DOHH2 (cell line): ENCODE measurements around the gene ALOX5.
"Not testable (repeated sequence)": the region's sequence is repeated elsewhere in the genome, so short reads cannot be mapped to it uniquely, and the experiment has no call there.

Experiments used
- H3F3A ChIP-seq: fragments of 200-600 bp; sonication (generic), shearing (Covaris generic); 2 replicates; pipeline ENCODE4 v1.6.0; 2016; ENCODE audit warnings: antibody characterized with exemption, mild to moderate bottlenecking; ENCODE audit not compliant: control insufficient read depth, insufficient read depth
- H3K27ac ChIP-seq: fragments of 200-600 bp; sonication (generic); 2 replicates; pipeline ENCODE4 v1.5.1; 2014; ENCODE audit warnings: low read depth, mild to moderate bottlenecking, low read length, moderate library complexity
- H3K27me3 ChIP-seq: fragments of 200-600 bp; sonication (generic); 2 replicates; pipeline ENCODE4 v1.6.1; 2014; ENCODE audit warnings: mild to moderate bottlenecking, low read length, mixed read lengths; ENCODE audit not compliant: control insufficient read depth
- H3K36me3 ChIP-seq: fragments of 200-600 bp; sonication (generic); 2 replicates; pipeline ENCODE4 v1.6.1; 2014; ENCODE audit warnings: mild to moderate bottlenecking, low read length, moderate library complexity, mixed read lengths; ENCODE audit not compliant: control insufficient read depth
- H3K4me1 ChIP-seq: fragments of 200-600 bp; sonication (generic); 2 replicates; pipeline ENCODE4 v1.6.1; 2014; ENCODE audit warnings: mild to moderate bottlenecking, low read length, mixed read lengths; ENCODE audit not compliant: control insufficient read depth
- H3K4me2 ChIP-seq: fragments of 200-600 bp; sonication (generic); 2 replicates; pipeline ENCODE4 v1.6.0; 2014; ENCODE audit warnings: mild to moderate bottlenecking, low read length, moderate library complexity
- H3K4me3 ChIP-seq: fragments of 200-600 bp; sonication (generic); 2 replicates; pipeline ENCODE4 v1.5.1; 2014; ENCODE audit warnings: mild to moderate bottlenecking, low read length, mixed read lengths
- H3K79me2 ChIP-seq: fragments of 200-600 bp; sonication (generic); 2 replicates; pipeline ENCODE4 v1.6.1; 2014; ENCODE audit warnings: mild to moderate bottlenecking, low read length, mixed read lengths; ENCODE audit not compliant: control insufficient read depth
- H3K9me2 ChIP-seq: fragments of 200-600 bp; sonication (generic); replicated peaks from 2 replicates; pipeline ENCODE4 v1.6.1; 2014; ENCODE audit warnings: mild to moderate bottlenecking, low read length, mixed read lengths; ENCODE audit not compliant: control insufficient read depth
- H3K9me3 ChIP-seq: fragments of 200-600 bp; sonication (generic); 2 replicates; pipeline ENCODE4 v1.6.1; 2014; ENCODE audit warnings: antibody characterized with exemption, low read length, mixed read lengths; ENCODE audit not compliant: control insufficient read depth, insufficient read depth
- H4K20me1 ChIP-seq: fragments of 200-600 bp; sonication (generic); 2 replicates; pipeline ENCODE4 v1.6.0; 2014; ENCODE audit warnings: low read depth, mild to moderate bottlenecking, antibody characterized with exemption, low read length, moderate library complexity; ENCODE audit not compliant: control insufficient read depth, insufficient read depth
- EZH2phosphoT487 ChIP-seq: fragments of 200-600 bp; sonication (generic); IDR thresholded peaks from 2 replicates; pipeline ENCODE4 v1.6.1; 2017; ENCODE audit warnings: borderline replicate concordance, mild to moderate bottlenecking, antibody characterized with exemption, low read length, moderate library complexity, mixed read lengths
- TF ChIP-seq, protein P1 (sequence below): fragments of 200-600 bp; sonication (generic); IDR thresholded peaks from one replicate; pipeline ENCODE4 v1.5.1; 2014; ENCODE audit warnings: antibody characterized with exemption, mild to moderate bottlenecking, low read depth, low read length; ENCODE audit not compliant: poor library complexity, severe bottlenecking

The ALOX5 gene

DNA sequence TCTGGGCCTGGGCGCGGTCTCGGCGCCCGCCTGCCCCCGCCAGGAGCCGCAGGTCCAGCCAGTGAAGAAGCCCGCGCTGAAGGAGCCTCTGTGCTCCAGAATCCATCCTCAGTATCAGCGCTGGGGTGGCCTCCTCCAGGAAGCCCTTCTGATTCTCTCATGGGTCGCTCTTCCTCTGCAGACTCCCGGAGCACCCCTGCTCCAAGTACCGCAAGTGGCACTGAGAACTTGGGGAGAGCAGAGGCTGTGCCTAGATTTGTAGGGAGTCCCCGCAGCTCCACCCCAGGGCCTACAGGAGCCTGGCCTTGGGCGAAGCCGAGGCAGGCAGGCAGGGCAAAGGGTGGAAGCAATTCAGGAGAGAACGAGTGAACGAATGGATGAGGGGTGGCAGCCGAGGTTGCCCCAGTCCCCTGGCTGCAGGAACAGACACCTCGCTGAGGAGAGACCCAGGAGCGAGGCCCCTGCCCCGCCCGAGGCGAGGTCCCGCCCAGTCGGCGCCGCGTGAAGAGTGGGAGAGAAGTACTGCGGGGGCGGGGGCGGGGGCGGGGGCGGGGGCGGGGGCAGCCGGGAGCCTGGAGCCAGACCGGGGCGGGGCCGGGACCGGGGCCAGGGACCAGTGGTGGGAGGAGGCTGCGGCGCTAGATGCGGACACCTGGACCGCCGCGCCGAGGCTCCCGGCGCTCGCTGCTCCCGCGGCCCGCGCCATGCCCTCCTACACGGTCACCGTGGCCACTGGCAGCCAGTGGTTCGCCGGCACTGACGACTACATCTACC is at the start of gene ALOX5:
Gene ALOX5 (plus strand): TSS at position 641 of the 774 bp plus-strand sequence. CDS start 64 bp downstream, at position 705.
- Histone ChIP-seq H3K9me3 (no peaks in the 10 kb centered on the region), H3K79me2 (peaks cover 88% of the 10 kb centered on the region), H3F3A (peaks cover 36% of the 10 kb centered on the region), H3K27ac (peak within 1 kb of the TSS; percentile 97), H4K20me1 (peaks cover 21% of the 10 kb centered on the region), H3K9me2 (no peaks in the 10 kb centered on the region), H3K4me2 (peak within 1 kb of the TSS; percentile 99), H3K36me3 (peaks cover 67% of the 10 kb centered on the region), H3K27me3 (no peaks in the 10 kb centered on the region), H3K4me3 (peak within 1 kb of the TSS; percentile 88), H3K4me1 (peaks cover 62% of the 10 kb centered on the region)
- TF ChIP-seq, protein P1, sequence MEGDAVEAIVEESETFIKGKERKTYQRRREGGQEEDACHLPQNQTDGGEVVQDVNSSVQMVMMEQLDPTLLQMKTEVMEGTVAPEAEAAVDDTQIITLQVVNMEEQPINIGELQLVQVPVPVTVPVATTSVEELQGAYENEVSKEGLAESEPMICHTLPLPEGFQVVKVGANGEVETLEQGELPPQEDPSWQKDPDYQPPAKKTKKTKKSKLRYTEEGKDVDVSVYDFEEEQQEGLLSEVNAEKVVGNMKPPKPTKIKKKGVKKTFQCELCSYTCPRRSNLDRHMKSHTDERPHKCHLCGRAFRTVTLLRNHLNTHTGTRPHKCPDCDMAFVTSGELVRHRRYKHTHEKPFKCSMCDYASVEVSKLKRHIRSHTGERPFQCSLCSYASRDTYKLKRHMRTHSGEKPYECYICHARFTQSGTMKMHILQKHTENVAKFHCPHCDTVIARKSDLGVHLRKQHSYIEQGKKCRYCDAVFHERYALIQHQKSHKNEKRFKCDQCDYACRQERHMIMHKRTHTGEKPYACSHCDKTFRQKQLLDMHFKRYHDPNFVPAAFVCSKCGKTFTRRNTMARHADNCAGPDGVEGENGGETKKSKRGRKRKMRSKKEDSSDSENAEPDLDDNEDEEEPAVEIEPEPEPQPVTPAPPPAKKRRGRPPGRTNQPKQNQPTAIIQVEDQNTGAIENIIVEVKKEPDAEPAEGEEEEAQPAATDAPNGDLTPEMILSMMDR: no peak

DNA sequence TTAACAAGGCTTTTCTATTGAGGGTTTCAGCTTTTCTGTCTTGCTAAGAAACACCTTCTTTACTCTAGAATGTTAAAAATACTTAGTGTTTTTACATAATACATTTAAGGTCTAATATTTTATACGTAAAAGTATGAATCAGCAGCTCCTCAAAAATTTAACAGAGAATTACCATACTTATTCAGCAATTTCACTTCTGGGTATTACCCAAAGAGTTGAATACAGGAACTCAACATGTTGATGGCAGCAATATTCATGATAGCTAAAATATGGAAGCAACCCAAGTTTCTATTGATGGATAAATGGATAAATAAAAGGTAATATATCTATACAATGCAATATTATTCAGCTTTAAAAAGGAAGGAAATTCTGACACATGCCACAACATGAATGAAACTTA is 48.9 kb upstream of the ALOX5 start:
- Histone ChIP-seq H3K4me1 (no peaks in the 10 kb centered on the region), H3K79me2 (no peaks in the 10 kb centered on the region), H3K9me3 (peaks cover 16% of the 10 kb centered on the region; the same call in 1 of the 2 replicates), H4K20me1 (no peaks in the 10 kb centered on the region), H3K27ac (no peak overlapping the region), H3K36me3 (peaks cover 9% of the 10 kb centered on the region), H3F3A (peaks cover 7% of the 10 kb centered on the region; the same call in 1 of the 2 replicates), H3K9me2 (no peaks in the 10 kb centered on the region), H3K27me3 (no peaks in the 10 kb centered on the region), H3K4me2 (no peak overlapping the region), H3K4me3 (no peak overlapping the region)
- TF ChIP-seq EZH2phosphoT487: no peak
- TF ChIP-seq, protein P1: no peak

DNA sequence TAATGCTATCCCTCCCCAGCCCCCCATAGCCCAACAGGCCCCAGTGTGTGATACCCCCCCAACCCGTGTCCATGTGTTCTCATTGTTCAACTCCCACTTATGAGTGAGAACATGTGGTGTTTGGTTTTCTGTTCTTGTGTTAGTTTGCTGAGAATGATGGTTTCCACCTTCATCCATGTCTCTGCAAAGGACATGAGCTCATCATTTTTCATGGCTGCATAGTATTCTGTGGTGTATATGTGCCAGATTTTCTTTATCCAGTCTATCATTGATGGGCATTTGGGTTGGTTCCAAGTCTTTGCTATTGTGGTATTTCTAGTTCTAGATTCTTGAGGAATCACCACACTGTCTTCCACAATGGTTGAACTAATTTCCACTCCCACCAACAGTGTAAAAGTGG is 47.2 kb upstream of the ALOX5 start:
- H3F3A ChIP-seq, H3K36me3 ChIP-seq, H3K4me2 ChIP-seq, H3K9me3 ChIP-seq, H3K79me2 ChIP-seq, H4K20me1 ChIP-seq, H3K4me1 ChIP-seq, H3K27me3 ChIP-seq, H3K4me3 ChIP-seq, H3K27ac ChIP-seq, H3K9me2 ChIP-seq: not testable (repeated sequence)

DNA sequence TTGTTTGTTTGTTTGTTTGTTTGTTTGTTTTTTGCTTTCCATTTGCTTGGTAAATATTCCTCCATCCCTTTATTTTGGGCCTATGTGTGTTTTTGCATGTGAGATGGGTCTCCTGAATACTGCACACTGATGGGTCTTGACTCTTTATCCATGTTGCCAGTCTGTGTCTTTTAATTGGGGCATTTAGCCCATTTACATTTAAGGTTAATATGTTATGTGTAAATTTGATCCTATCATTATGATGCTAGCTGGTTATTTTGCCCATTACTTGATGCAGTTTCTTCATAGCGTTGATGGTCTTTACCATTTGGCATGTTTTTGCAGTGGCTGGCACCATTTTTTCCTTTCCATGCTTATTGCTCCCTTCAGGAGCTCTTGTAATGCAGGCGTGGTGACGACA is 42.2 kb upstream of the ALOX5 start:
- not testable (repeated sequence) for H3K9me2 ChIP-seq, H3K4me1 ChIP-seq, H3K4me2 ChIP-seq, H3F3A ChIP-seq, H3K4me3 ChIP-seq, H4K20me1 ChIP-seq, H3K27me3 ChIP-seq, H3K79me2 ChIP-seq, H3K27ac ChIP-seq
- Histone ChIP-seq H3K9me3 (peaks cover 27% of the 10 kb centered on the region; the same call in 1 of the 2 replicates), H3K36me3 (peaks cover 45% of the 10 kb centered on the region)
